ENCODE measurements around the gene WDR6.

WDR6 gene, protein sequence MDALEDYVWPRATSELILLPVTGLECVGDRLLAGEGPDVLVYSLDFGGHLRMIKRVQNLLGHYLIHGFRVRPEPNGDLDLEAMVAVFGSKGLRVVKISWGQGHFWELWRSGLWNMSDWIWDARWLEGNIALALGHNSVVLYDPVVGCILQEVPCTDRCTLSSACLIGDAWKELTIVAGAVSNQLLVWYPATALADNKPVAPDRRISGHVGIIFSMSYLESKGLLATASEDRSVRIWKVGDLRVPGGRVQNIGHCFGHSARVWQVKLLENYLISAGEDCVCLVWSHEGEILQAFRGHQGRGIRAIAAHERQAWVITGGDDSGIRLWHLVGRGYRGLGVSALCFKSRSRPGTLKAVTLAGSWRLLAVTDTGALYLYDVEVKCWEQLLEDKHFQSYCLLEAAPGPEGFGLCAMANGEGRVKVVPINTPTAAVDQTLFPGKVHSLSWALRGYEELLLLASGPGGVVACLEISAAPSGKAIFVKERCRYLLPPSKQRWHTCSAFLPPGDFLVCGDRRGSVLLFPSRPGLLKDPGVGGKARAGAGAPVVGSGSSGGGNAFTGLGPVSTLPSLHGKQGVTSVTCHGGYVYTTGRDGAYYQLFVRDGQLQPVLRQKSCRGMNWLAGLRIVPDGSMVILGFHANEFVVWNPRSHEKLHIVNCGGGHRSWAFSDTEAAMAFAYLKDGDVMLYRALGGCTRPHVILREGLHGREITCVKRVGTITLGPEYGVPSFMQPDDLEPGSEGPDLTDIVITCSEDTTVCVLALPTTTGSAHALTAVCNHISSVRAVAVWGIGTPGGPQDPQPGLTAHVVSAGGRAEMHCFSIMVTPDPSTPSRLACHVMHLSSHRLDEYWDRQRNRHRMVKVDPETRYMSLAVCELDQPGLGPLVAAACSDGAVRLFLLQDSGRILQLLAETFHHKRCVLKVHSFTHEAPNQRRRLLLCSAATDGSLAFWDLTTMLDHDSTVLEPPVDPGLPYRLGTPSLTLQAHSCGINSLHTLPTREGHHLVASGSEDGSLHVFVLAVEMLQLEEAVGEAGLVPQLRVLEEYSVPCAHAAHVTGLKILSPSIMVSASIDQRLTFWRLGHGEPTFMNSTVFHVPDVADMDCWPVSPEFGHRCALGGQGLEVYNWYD

DNA sequence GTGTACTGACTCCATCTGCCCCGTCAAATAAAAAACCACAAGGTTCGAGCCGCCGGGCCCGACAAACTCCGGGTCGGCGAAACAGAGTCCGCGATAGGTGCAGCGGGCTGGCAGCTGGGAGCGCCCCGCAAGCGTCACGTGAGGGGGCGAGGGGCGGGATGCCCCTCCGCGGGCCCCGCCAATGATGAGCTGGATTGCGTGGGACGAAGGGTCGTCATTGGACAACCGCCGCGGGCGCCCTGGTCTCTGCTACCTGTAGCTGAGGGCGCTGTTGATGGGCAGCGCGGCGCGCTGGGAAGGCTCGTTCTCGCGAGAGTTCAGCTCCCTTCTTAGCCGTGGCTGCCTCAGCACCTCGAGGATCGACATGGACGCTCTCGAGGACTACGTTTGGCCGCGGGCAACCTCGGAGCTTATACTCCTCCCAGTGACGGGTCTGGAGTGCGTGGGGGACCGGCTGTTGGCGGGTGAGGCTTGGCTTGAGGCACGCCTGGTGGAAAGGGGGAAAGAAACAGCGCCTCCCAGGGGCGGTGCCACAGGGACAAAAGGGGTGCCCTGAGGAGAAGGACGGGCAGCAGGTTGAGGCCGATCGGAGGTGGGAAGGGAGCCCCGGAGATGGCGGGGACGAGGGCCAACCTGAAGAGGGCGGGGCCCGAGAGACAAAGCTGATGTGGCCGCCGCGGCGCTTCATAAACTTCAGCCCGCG, at the start of gene WDR6:
TSS of gene WDR6 (plus strand) at position 324 of the 703 bp plus-strand sequence. CDS start at position 365, 41 bp downstream.
- DNase-seq = peak; percentile 98

DNA sequence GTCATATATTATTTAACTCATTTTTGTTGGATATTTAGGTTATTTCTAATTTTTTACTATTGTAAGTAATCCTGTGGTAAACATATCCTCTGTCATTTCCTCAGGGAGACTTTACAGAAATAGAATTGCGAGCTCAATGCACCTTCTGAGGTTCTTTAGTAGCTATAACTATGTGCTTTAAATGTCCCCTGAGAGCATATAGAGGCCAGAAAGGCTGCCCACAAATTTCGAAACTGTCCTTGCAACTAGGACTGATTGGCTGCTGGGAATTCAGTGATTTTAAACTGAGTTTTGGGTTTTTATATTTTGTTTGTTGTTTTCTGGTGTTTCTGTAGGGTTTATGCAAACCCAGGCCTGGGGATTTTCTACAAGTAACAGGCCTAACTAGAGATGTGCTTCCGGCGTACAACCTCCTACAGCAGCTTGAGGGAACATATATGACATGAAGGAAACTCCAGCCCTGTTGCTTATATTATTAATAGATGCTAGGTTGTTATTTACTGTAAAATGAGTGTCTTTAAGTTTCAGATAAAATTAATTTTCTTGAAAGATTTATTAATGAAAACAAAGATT, 46.3 kb upstream of the WDR6 start:
- no peak for DNase-seq

DNA sequence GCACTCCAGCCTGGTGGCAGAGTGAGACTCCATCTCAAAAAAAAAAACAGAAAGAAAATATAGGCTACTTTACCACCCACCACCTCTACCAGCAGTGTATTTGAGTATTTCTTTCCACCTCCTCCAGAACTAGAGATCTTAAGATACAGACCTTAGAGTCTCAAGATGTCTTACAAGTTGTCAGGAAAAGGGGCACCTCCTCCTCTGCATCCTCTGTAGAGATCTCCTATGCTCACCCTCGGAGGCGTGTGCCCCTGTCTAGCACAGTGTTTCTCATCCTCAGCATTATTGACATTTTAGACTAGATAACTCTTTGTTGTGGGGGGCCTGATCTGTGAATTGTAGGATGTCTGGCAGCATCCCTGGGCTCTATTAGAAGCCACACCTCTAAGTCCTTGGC, 44.9 kb upstream of the WDR6 start:
- no peak for DNase-seq

DNA sequence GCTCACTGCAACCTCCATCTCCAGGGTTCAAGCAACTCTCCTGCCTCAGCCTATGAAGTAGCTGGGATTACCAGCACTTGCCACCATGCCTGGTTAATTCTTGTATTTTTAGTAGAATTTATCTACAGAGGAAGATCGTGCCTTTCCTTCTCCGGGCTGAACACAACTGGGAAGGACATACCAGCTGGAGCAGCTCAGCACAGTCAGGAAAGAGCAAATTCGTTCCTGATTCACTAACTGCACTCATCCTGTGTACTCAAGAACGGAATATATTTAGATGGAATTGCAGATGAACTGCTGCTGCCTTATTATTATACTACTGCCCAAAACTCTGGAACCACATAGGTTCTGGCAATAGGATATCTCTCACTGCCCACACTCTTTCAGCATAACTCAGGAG, 44.3 kb upstream of the WDR6 start:
- no peak for DNase-seq

DNA sequence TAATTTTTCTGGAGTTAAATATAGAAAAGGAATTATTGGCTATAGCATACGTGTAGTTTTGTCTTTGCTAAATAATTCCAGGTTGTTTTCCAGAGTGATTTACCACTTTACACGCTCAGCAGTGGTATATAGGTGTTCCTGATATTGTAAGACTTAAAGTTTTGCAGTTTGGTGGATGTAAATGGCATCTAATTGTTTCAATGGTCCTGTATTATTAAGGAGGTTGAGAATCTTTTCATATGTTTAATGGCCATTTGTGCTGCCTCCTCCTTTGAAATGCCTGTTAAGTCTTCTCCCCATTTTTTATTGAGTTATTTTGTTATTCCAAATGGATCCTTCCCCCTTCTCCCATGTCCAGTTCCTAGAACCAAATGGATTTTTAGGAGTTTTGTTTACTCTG, 43.6 kb upstream of the WDR6 start:
- no peak for DNase-seq

DNA sequence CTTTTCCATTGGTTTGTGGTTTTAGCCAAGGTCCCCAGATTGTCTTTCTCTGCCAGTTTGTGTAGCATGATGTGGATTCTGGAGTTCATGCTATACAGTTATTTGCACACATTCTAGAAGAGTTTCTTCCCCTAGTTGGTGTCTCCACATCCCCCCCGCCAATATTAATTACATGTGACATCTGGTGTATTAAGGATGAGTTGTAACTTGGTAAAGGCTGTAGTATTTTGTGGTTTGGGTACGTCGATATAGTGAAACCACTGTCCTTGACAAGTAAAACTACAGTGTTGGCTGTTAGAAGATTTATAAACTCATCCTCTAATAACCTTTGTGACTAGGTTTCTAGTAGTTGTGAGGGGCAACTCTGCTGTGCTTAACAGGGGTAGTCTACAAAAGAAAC, 40.8 kb upstream of the WDR6 start:
- no peak for DNase-seq

DNA sequence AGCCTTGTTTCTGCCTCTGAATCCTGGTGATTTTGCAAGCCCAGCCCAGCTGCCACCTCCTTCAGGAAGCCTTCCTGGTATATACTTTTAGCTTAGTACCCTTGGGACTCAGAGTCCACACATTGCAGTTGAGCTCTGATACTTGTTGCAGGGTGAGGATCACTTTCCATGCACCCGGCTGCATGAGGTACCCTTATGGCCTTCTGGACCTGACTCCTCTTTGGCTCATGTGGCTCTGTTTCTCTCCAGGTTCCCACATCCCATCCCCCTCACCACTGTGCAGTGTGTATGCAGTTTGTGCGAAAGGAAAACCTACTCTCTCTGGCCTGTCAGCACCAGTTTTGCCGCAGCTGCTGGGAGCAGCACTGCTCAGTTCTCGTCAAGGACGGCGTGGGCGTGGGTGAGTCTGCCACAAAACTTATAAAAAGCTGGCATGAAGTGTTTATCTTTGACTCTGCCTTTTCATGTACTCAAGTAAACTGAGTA, 40.3 kb upstream of the WDR6 start:
- DNase-seq = peak; percentile 11

DNA sequence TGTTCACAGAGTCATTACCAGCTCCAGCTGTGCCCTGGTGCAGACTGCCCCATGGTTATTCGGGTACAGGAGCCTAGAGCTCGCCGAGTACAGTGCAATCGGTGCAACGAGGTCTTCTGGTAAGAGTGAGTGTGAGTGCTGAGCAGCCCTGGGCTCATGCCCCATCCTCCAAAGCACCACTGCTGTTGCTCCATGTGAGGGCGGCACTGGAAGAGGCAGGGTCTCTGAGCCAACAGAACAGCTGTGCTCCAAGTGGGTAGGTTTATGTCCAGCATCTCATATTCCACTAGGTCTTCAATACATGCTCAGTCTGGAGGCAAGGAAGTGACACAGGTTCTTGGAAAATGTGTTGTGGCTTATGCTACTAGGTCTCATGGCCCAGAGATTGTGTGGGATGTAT, 36.6 kb upstream of the WDR6 start:
- DNase-seq = no peak

DNA sequence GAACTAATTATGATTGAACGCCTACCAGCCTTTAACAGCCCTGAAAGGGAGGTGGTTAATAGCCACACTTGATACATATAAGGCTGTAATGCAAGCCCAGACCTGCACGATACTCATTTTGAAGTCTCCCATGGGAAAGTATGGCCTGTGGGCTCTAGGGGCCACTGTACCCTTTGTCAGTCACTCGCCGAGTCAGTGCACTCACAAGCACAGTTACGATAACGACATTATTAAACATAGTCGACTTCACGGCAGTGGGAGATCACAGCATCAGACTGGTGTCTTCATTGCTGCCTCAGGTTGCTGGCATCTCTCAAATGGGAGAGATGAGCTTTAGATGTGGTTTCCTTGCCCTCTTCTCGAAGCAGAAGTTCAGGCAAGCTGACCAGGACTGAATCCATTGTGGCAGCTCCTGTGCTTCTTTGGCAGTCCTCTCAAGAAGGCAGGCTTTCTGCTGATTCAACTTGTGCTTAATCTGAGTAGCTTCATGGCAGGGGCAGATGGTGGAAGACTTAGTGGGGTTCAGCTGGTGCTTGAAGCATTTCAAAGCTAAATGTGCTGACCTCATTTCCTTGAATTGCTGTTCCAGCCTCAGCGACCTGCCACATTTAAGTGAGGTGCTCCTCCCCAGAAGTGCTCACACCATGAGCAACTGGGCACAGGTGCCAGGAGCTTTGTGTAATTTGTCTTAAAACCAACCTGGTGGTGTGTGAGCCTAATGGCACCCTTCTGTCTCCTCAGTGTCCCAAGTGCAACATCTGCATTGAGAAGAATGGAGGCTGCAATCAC, 32.9 kb upstream of the WDR6 start:
- DNase-seq = no peak

DNA sequence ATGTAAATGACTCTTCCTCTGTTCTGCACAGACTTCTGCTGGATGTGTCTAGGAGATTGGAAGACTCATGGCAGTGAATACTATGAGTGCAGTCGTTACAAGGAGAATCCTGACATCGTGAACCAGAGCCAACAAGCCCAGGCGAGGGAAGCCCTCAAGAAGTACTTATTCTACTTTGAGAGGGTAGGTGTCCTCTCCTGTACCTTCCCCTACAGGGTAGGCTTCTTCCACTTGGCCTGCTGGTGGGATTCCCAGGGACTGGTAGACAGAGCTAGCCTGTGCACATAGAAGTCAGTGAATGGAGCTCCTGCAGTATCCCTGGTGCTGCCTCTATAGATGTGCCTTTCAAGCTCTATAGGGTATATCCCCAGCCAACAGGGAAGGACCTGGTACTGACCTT, 27.7 kb upstream of the WDR6 start:
- DNase-seq = no peak

DNA sequence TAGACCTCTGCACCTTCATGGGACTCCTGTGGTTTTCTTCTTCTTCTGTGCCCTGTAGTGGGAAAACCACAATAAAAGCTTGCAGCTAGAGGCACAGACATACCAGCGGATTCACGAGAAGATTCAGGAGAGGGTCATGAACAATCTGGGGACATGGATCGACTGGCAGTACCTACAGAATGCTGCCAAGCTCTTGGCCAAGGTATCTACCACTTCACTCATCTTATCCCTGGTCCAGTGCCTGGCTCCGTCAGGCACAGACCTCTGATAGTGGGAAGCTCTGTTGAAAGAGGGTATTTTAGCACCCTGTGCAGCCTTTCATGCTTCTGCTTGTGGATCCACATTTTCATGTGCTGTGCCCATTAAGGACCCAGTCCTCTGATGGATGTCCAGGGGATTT, 26.9 kb upstream of the WDR6 start:
- no peak for DNase-seq

DNA sequence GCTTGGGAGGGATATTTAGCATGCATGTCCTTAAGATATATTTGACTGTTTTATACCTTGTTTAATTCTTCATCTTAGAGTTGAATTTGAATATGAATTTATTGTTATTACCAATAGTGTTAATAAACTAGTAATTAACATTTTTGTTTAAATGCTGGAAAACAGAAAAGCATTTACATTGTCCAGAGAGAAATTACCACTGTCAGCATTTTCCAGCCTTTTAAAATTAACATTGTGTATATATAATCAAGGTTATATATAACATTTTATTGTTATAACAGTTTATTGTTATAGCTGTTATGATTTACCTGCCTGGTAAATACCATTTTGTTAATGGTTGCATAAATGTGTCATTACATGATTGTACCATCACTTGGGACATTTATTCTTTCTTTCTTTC, 25.2 kb upstream of the WDR6 start:
- no peak for DNase-seq

DNA sequence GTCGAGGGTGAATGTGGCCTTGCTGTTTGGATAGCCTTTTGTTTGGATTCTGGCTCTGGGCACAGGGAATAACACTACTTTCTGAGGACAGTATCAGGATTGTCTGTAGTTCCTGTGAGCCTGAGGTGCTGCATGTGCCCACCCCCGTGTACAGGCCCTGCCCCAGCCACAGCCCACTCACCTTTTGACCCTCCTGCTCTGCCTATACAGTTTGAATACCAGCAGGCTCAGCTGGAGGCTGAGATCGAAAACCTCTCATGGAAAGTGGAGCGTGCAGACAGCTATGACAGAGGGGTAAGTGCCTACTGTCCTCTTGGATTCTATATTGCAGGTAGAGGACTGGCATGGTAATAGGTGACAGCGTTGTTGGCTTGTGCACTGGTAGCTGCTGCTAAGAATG, 24.5 kb upstream of the WDR6 start:
- DNase-seq = no peak

DNA sequence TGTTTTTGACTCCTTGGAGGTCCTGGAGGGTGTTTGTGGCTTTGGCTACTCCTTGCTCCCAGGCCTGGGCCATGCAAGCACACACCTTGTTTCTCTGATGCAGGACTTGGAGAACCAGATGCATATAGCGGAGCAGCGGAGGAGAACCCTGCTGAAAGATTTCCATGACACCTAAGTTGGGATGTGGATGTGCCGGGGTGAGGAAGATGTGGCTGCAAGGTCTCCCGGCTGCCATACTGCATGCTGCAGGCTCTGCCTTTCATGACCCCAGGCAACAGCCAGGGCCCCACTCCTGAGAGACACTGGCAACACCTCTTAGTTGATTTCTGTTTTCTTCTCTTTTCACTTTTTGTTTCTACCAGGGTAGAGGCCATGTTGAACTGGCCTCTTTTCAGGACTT, 24.1 kb upstream of the WDR6 start:
- no peak for DNase-seq

DNA sequence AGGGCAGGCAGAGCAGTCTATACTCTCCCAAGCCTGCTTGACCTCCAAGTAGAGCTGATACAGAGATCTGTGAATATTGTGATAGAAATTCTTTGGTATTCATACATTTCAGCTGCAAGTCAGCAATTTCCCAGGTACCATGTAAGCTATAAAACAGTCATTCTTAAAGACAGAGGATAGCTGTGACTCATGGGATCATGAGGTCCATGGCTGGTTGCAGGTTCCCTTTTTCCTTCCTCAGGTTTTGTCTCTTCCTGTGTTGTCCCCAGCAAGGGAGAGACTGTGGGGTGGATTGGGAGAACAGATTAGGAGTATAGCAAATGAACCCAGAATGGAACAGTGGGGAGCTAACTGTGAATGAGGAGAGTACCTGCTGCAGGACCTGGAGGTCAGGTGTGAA, 22.5 kb upstream of the WDR6 start:
- no peak for DNase-seq

DNA sequence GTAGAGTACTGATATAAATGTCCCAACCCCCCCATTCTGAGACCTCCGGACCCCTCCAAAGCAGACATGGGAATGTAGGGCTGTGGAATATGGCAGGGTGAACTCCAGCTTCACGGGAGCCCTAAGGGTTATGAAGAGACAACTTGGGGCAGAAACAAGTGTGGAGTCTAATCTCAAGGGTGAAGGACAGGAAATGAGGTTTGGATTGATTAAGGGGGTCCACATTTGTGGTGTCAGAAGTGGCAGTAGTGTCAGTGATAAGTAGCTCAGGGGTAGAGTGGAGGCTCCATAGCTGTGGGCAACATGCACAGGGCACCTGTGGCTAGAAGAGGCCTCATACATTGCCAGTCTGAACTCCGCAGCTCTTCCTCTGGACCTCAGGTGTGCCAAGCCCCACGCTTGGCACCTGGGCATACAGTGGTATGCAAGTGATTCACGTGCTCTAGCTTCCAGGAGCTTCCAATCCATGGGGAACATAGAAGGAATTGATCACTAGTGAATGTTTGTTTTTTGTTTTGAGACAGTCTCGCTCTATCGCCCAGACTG, 21.3 kb upstream of the WDR6 start:
- DNase-seq = no peak

DNA sequence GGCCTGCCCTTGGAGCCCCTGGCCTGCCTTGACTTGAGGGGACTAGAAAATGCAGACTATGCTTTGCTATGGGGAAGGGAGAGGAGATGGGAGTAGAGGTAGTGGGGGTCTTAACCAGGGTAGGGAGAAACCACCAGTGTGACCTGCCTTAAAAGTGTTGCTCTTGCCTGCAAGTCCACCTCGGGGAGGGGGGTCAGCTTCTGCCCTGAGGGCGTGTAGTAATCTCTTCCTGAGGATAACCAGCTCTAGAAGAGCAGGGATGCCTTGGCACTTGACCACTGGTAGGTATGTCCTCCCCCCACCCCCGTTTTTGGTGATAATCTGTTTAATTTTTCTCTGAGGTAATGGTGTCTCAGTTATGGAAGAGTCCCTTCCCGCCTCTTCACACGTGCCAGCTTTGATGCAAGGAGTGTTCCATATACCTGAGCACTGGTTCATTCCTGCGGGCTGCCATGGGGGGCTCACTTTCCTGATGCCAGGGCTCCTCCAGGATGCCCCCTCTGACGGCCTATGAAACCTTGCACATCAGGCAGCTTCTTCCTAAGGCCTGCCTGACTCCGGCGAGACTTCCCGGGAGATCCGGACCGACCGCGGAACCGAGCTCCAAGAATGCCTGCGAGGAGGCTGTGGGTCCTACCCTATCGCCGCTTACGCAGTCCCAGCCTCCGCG, 17.9 kb upstream of the WDR6 start:
- no peak for DNase-seq

DNA sequence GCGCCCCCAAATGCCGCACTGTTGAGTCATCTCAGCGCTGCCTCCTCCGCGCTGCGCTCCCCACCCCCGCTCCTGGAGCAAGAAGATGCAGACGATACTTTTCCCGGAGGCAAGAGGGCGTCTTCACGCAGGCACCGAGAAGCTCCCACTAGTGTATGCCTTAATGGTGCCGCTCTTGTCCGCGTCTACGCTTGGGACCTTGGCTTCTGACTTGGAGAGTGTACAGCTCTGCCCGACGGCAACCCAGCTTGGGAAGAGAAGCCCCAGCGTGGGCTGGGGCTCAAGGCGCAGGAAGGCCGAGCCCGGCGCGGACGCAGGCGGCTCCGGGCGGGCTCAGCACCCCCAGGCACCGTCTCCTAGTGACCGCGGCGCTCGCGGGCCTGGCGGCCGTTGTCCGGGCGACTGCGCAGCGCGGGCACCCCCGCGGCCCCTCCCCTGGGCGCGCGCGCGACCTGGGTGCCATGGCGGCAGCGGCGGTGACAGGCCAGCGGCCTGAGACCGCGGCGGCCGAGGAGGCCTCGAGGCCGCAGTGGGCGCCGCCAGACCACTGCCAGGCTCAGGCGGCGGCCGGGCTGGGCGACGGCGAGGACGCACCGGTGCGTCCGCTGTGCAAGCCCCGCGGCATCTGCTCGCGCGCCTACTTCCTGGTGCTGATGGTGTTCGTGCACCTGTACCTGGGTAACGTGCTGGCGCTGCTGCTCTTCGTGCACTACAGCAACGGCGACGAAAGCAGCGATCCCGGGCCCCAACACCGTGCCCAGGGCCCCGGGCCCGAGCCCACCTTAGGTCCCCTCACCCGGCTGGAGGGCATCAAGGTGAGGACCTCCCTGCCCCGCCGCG, 17.2 kb upstream of the WDR6 start, which contains the start of gene P4HTM:
TSS of gene P4HTM (plus strand) at position 446 of the 840 bp plus-strand sequence. CDS start at position 462, 16 bp downstream.
- peak; percentile 88 for DNase-seq

DNA sequence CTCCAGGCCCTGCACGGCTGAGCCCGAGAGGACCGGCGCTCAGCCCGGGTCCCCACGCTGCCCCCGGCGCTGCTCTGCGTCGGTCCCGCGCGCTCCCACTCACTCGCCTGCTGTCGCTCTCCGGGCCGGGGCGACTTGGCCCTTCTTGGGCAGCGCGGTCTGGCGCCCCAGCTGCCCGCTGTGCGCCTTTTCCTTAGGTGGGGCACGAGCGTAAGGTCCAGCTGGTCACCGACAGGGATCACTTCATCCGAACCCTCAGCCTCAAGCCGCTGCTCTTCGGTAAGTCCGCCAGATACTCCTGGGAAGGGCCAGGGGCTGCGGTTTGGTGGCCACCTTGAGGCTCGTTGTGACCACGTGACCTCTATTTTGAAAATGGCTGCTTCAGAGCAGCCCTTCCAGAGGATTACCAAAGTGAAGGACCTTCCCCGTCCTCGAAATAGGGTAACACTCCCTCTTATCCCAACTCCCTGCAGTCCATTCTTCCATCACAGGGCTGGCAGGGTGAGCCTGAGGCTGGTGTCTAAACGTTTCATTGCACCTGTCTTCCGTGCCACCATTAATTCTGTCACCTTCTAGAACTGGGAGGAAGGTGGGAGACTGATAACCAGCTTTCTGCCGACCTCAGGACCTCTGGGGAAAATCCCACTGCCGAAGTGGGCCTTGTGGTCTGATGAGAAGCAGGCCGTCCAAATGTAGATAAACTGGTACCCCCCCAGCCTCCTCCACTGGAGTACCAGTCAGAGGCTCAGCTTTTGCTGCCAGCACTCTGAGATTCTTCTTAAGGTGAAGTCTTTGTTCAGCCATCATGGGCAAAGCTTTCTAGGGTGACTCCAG, 16.3 kb upstream of the WDR6 start:
- DNase-seq = peak; percentile 32
